Bone marrow (tissue), 2 donors: ENCODE measurements around the gene GPR85.
"Not testable (repeated sequence)": the region's sequence is repeated elsewhere in the genome, so short reads cannot be mapped to it uniquely, and the experiment has no call there.

Experiments
- DNase-seq, 2 donors: peaks; one replicate each; lab custom pipeline; 2025; lab: John Stamatoyannopoulos, UW

GPR85 gene, protein sequence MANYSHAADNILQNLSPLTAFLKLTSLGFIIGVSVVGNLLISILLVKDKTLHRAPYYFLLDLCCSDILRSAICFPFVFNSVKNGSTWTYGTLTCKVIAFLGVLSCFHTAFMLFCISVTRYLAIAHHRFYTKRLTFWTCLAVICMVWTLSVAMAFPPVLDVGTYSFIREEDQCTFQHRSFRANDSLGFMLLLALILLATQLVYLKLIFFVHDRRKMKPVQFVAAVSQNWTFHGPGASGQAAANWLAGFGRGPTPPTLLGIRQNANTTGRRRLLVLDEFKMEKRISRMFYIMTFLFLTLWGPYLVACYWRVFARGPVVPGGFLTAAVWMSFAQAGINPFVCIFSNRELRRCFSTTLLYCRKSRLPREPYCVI

DNA sequence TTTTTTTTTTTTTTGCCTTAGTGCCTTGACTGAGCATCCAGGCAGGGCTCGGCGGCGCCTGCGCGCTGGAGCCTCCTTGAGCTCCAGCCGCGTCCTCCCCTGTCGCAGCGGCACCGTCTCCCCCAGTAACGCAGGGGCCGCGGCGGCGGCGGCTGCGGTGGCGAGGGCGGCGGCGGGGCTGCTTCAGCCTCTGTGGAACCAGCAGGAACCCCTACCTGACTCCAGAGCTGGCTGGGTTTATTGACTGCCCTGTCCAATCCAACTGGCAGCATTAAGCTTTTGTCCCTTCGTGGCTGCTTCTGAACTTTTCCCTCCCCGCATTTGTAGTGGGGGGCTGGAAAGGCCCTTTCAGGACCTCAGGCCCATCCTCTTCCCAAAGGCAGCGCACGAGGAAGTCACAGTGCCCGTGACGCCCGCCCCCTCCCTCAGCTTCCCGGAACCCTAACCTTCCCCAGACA, at the start of gene GPR85:
GPR85 (minus strand) TSS at position 397 of the 458 bp plus-strand sequence. CDS start 2,106 bp downstream, outside the sequence.
- no peak for DNase-seq

DNA sequence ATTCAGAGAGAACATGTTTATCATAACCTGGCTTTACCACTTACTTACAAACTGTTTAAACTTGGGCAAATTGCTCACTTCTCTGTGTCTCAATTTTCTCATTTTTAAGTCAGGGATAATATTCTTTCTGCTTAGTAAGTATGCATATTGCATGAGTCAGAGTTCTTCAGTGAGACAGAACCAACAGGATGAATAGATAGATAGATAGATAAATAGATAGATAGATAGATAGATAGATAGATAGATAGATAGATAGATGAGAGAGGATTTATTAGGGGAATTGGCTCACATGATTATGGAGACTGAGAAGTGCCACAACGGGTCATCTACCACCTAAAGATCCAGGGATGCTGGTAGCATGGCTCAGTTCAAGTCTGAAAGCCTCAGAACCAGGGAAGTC, 47.4 kb upstream of the GPR85 start:
- no peak for DNase-seq

DNA sequence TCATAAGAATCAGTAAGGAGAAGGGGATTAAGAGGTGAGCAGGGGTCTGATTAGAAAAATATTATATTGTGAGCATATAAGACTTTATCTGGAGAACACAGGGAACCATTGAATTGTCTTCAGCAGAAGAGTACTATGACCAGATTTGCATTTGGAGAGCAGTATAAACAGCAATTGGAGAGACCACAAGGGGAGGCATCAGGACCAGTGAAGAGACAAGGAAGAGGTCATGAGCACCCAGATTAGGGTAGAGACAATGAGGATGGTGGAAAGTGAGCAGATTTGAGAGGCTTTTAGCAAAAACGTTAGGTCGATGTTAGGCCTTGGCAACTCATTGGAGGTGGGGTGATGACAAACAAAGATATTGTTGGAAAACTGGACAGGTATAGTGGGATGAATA, 44.7 kb upstream of the GPR85 start:
- no peak for DNase-seq

DNA sequence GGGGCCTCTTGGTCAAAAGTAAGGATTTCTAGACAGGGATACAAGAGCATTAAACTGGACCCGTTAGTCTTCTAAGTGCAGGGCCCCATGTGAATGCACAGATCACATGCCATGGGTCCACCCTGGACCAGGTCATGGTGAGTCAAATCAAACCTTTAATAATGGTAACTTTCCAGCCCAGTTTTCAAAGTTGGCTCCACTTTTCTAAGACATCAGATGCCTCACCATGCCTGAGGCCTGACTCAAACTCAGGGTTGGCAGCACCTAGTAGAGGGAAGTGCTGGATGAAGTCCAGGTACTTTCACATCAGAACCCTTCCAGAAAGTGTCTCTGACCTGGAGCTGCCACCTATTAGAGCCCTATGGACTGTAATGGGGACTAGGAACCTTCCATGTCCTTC, 41.4 kb upstream of the GPR85 start:
- no peak for DNase-seq

- no peak for DNase-seq
Measured at GRCh38 chr7:113125728-113126127, 39.1 kb upstream of the GPR85 start.

DNA sequence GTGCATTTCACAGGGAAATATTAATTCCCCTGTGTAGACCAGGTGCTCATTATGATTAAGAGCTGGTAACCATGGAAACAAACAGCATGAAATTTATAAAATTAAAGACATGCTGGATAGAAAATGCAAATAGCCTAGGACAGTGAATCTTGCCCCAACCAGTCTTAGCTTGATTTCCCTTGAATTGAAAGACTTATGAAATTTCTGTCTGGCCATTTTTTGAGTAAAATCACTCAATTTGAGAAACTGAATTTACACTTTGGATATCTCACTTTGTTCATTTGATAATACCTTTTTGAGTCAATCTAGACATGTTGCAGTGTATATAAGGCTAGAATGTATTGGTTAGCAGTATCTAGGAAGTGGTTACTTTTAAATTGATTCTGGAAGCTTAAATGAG, 36.1 kb upstream of the GPR85 start:
- DNase-seq, result no peak

DNA sequence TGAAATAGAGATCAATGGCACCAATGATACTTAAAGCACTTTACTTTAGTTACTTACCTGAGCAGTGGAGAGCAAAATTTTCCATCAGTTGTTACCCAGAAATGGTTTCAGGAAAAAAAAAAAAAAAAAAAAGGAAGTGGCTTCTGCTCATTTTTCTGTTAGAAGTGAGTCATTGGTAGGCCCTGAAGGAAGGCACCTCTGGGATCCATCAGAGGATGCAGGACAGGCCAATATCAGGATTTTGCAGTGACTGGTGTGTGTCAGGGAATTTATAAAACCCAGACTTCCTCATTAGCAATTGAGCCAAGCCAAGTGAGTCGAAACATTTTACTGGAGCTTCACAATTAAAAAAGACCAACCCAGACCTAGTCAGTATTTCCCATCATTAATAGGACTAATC, 34.0 kb upstream of the GPR85 start:
- no peak for DNase-seq

DNA sequence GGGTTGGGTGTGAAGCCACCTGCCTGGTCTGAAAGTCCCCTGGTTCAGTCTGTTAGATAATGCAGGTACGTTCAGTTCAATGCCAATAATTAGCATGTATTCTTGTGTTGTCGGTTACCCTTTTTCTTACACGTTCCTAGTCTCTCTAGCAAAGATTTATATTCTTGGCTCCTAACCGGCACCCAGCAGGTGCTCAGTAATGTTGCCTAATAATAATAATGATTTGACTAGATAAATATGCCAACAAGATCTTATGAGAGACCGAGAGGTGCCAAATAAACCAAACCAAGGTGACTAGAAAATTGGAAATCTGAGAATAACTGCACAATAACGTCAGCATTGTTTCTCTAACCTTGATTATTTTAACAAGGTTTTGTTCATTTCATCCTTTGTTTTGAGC, 32.8 kb upstream of the GPR85 start:
- DNase-seq, result no peak

- peak; percentile 61 to 86 for DNase-seq
Measured at GRCh38 chr7:113118074-113118959, 31.7 kb upstream of the GPR85 start, which contains the start of gene SMIM30. Gene SMIM30 (minus strand): TSS chr7:113118554. CDS start chr7:113117578, 976 bp downstream.

GRCh38 chr7:113117374-113117774, 30.7 kb upstream of the GPR85 start:
- not testable (repeated sequence) for DNase-seq

GRCh38 chr7:113113912-113114311, 27.3 kb upstream of the GPR85 start:
- DNase-seq, result no peak

GRCh38 chr7:113109718-113110117, 23.1 kb upstream of the GPR85 start:
- no peak for DNase-seq

GRCh38 chr7:113100121-113100603, 13.5 kb upstream of the GPR85 start:
- no peak for DNase-seq

GRCh38 chr7:113099284-113099919, 12.8 kb upstream of the GPR85 start:
- no peak for DNase-seq

DNA sequence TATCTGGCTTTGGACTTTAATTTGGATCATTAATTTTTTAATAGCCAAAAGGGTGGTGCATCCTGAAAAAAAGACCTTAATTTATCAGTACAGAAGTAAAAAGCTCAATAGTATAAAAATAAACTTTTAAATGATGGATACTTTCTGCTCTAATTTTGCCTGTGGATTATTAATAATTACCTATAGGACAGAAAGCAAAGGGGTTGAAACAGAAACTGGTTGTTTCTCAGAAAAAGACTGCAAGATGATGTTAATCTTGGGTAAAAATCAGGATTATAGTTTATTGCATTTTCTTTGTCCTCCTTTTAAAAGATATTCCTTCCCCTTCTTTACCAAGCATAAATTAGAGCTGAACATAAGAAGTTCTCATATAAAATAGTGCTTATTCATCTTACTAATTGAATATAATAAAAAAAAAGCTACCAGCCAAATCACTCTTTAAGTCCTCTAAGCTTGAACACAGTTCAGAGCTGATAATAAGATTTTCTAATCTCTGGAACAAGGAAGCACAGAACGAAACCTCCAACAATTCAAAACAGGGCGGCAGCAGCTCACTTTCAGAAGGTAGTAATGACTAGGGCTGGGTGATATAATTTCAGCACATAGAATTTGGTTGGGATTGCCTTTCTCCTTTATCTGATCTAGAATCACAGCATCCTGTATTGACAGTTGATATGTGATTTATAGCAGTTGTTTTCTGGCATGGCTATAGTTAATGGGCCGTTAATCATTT, 8.1 kb upstream of the GPR85 start:
- DNase-seq, result no peak

GRCh38 chr7:113093561-113093960, 6.9 kb upstream of the GPR85 start:
- DNase-seq, result no peak

- no peak for DNase-seq
Measured at GRCh38 chr7:113092762-113093161, 6.1 kb upstream of the GPR85 start.

DNA sequence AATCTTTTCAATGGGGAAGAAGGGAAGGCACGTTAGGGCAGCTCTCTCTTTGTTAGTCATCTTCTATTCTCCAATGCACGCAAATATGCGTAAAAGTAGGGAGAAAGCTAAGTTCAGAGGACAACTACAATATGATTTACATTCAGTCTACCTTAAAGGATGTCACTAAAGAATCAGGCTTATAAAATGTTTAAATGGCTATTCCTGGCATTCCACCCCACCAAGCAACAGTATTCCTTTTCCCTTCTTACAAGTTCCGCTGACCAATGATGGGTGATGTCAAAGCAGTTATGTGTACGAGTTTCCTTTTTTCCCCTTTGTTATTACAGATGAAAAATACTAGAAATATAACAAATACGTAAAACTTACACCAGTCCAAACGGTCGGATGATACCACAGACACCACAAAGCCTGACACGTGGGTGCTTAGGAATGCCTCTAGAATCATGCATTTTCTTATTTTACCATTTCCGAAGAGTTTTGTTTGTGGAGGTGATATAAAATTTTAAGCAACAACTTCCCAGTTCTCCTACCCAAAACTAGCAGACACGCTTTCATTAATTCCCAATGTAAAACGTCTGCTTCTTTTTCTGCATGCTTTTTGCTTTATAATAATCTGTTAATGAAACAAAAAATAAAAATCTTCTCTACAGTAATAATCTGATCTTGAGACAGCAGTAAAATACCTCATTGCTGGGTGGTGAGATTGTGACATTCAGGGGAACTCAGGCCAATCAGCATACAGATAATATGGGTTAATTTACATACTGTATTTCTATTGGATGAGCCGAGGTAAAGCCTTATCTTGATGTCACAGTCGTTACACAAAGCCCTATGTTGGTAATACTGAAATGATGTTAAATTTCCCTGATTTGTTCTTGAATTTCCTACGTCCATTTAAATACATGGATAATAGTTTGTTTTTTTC, 708 bp upstream of the GPR85 start:
- no peak for DNase-seq

DNA sequence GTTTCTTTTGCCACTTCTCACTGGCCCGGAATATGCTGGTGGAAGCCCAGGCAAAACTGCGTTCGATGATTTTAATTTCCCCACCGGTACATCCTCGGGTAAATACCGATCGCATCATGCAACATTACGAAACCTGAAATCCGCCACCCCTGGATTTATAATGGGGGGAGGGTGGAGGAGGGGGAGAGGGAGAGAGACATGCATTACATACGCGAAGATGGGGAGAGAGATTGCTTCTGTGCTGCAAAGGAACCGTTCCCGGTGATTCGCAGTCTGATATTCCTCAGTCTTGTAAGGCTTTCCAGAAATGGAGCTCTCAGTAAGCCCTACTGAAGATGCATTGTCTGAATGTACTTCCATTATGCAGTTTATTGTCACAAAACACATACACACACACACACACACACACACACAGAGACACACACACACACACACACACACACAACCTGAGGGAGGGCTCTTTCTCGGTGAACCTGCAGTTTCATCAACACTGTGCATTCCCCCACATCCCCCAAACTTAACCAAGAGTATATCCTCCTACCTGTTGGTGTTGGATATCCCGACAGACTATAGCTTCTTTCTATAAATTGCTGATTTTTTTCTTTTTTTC, 741 bp downstream of the GPR85 start:
- DNase-seq, result no peak
